IPS DF 19.7 (cell line): ENCODE data around the gene MME.
"Not testable (repeated sequence)": the region's sequence is repeated elsewhere in the genome, so short reads cannot be mapped to it uniquely, and the experiment has no call there.

ENCODE experiments used
- DNase-seq: peaks from one replicate; pipeline ENCODE4 v3.0.0-alpha.2; 2013; ENCODE audit warnings: low read depth, low spot score

MME gene

GRCh38 chr3:155192957-155193746, 113.0 kb downstream of the MME start:
- no peak for DNase-seq

- DNase-seq = no peak
These were observed 113.7 kb downstream of the MME start for GRCh38 chr3:155193868-155194267.

- no peak for DNase-seq
These were observed 115.1 kb downstream of the MME start for GRCh38 chr3:155194973-155195957.

GRCh38 chr3:155196131-155197021, 116.3 kb downstream of the MME start:
- no peak for DNase-seq

GRCh38 chr3:155197786-155198185, 117.7 kb downstream of the MME start:
- DNase-seq = no peak

GRCh38 chr3:155202626-155203025, 122.5 kb downstream of the MME start:
- DNase-seq = no peak

- no peak for DNase-seq
These were observed 124.7 kb downstream of the MME start for GRCh38 chr3:155204851-155205250.

GRCh38 chr3:155208183-155208800, 128.2 kb downstream of the MME start:
- DNase-seq = no peak

- no peak for DNase-seq
These were observed 130.6 kb downstream of the MME start for GRCh38 chr3:155210736-155211135.

- no peak for DNase-seq
These were observed 131.1 kb downstream of the MME start for GRCh38 chr3:155211266-155211665.

- no peak for DNase-seq
These were observed 131.8 kb downstream of the MME start for GRCh38 chr3:155211940-155212339.

GRCh38 chr3:155216007-155216406, 135.9 kb downstream of the MME start:
- not testable (repeated sequence) for DNase-seq

GRCh38 chr3:155217591-155217990, 137.5 kb downstream of the MME start:
- no peak for DNase-seq

- no peak for DNase-seq
These were observed 138.3 kb downstream of the MME start for GRCh38 chr3:155218462-155218861.

- no peak for DNase-seq
These were observed 139.0 kb downstream of the MME start for GRCh38 chr3:155219106-155219505.

GRCh38 chr3:155225417-155225816, 145.3 kb downstream of the MME start:
- DNase-seq = no peak

- no peak for DNase-seq
These were observed 147.0 kb downstream of the MME start for GRCh38 chr3:155227141-155227540.

- DNase-seq = no peak
These were observed 148.6 kb downstream of the MME start for GRCh38 chr3:155228676-155229075.

- DNase-seq = no peak
These were observed 149.0 kb downstream of the MME start for GRCh38 chr3:155229086-155229485.

GRCh38 chr3:155230382-155230781, 150.3 kb downstream of the MME start:
- DNase-seq = no peak

GRCh38 chr3:155231792-155232191, 151.7 kb downstream of the MME start:
- DNase-seq = no peak
